GM18520 (cell line): ENCODE results near the gene BCDIN3D.
A peak's percentile ranks its signal among the peaks of the same experiment; 100 is the strongest.
"Not testable (repeated sequence)": the region's sequence is repeated elsewhere in the genome, so short reads cannot be mapped to it uniquely, and the experiment has no call there.

Source experiments
- ATAC-seq: cut with Tn5 transposase; IDR thresholded peaks from one replicate; pipeline ENCODE4 v1.9.1; 2021; ENCODE audit not compliant: unreplicated experiment

The BCDIN3D gene, protein sequence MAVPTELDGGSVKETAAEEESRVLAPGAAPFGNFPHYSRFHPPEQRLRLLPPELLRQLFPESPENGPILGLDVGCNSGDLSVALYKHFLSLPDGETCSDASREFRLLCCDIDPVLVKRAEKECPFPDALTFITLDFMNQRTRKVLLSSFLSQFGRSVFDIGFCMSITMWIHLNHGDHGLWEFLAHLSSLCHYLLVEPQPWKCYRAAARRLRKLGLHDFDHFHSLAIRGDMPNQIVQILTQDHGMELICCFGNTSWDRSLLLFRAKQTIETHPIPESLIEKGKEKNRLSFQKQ

DNA sequence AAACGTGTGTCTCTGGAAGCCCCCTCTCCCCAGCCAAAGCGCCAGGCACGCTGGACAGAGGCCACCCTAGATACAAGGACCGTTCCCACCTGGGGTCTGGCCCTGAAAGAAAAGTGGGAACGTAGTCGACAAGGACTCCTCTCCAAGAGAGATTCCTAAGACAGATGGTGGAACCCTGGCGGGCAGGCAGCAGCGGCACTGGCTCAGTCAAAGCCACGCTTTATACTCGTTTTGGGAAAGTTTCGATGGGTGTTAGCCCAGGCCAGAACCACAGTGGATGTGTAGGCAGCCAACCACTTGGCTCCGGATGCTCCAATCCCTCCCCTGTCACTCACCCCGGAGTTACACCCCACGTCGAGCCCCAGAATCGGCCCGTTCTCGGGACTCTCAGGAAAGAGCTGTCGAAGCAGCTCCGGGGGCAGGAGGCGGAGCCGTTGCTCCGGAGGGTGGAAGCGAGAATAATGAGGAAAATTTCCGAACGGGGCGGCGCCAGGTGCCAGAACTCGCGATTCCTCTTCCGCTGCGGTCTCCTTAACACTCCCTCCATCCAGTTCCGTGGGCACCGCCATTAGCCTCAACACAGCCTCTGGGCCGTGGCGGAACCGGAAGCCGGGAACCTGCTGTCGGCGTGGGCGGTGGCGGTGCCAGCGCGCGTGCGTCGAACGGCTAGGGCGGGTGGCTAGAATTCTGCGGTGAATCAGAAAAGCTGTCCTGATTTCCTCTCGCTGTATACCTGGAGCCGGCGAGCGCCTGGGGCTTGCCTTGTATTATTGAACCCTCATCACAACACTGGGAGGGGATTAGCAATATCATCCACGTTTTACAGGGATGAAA, at the start of gene BCDIN3D:
Gene BCDIN3D (minus strand): TSS at position 588 of the 834 bp plus-strand sequence. CDS start 19 bp downstream, at position 569.
- ATAC-seq, result peak; percentile 75

DNA sequence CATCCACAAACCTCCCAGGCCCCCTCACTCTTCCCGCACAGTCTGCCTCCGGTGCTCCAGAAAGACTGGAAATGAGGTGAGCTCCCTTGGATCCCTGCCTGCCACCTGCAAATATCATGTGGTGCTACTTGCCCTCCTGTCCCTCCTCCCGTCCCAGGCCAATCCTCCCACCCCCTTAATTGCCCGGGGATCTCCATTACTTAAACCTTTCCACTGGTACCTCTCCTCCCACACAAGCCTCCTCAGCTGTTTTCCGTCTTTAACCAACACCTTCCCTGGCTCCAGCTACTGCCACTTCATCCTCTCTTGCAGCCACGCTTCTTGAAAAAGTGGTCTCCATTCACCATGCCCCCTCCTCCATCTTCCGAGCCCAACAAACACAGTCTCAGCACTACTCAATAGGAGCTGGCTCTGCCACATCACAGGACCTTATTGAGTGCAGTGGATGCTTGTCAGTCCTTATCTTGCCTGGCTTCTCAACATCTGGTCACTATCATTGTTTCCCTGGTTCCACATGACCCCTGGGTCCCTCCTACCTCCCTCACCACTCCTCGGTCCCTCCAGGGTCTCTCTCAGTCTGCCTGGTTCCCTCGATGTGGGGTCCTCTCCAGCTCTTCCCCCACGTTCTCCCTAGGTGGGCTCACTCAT, 49.3 kb upstream of the BCDIN3D start:
- no peak for ATAC-seq

DNA sequence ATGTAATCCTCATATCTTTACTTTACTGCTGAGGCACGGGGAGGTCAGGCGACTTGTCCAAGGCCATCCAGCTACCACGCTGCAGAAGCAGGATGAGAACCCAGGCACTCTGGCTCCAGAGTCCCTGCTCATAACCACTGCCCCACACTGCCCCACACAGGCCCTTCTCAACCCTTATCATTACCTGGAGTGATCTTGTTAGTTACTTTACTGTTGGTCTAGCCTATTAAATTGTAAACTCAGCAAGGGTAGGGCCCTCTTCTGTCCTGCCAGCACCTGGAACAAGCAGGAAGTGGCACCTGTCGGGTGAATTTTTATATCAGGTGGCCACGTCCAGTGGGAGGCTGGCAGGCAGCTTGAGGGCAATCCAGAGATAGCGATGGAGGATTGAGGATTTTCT, 48.6 kb upstream of the BCDIN3D start:
- ATAC-seq, result no peak

DNA sequence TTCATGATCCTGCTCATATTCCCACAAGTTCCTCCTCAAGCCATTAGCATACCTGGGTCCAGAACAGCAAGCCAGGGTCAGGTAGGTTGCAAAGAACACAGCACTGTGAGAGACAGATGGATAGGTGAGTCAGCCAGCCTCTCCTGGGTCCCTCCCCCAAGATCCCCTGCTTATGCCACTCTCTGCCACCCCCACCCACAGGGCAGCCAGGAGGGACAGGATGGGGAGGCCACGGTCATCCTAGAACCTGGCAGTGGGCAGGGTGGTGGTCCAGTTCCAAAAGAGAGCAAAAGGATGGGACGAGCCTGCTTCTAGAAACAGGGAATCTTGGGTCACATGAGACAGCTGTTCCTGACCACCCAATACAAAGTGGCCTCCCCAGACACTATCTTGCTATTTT, 48.1 kb upstream of the BCDIN3D start:
- no peak for ATAC-seq

DNA sequence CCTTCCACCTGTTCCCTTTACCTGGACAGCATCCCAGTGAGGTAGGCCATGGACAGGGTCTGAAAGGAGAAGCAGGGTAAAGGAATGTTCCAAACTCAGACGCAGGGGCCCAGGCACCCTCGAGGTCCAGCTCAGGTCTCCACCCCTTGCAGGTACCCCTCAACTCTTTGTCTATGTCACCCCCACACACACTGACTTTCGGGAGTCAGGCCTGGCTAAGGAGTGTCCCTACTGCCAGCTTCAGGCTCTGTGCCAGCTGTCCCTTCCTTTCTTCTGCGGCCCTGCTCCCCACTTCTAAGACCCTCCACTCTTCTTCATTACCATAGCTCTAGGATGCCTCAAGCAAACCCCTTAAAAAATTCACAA, 47.2 kb upstream of the BCDIN3D start:
- no peak for ATAC-seq

DNA sequence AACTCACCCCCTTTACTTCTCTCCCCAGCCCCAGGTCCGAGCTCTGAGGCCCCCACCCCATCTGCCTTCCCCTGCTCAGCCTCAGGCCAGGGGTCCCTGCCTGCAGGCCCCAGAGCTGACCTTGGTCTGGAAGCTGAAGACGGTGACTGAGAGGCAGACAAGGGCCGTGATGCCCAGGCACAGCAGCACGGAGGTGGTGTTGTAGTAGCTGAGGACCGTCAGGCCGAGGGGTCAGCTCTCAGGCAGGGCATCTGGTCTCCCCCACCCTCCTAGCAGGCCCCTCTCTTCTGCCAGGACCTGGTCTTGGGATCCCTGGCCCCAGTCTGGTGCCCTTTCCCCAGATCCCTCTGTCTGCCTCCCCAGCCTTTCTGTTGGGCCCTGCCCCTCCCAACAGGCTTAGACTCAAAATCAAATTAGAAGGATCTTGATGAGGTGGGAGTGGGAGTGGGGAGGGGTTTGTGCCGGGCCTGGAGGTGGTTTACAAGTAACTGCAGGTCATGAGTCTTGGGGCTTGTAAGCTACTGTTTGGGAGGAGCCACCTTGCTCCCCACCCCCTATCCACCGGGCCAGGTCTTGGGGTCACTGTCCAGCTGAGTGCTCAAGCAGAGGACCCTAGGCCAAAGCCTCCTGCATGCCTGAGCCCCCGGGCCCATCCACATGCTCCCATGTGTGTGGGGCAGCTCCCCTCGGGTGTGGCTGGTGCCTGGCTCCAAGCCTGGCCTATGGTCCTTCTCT, 46.6 kb upstream of the BCDIN3D start:
- ATAC-seq, result no peak

DNA sequence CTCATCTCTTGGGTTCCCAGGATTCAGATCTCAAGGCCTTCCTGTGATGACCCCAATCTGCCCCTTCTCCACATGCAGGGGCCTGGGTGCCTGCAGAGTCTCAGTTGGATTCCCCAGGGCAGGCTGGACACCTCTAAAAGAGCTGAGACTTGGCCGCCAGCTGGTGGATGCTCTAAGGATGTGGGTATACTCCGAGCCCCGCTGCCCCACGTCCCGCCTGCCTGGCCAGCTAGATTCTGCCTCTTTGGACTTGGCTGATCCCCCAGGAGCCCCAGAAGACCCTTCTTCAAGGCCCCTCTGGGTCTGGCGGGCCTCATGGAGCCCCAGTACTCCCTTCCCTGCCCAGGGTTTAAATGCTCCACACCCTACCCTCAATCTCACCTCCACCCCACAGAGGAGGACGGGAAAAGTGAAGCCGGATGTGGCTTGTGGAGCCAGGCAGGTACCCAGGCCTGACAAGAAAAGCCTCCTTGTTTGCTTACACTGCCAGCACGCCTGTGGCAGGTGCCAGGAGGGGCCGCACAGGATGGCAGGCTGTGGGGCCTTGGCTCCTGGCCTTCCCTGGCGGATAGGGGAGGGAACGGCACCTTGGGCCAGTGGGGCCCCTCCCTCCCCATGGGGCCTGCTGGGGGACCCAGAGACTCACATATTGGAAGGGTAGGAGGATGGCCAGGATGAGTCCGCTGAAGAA, 45.7 kb upstream of the BCDIN3D start:
- ATAC-seq, result no peak

DNA sequence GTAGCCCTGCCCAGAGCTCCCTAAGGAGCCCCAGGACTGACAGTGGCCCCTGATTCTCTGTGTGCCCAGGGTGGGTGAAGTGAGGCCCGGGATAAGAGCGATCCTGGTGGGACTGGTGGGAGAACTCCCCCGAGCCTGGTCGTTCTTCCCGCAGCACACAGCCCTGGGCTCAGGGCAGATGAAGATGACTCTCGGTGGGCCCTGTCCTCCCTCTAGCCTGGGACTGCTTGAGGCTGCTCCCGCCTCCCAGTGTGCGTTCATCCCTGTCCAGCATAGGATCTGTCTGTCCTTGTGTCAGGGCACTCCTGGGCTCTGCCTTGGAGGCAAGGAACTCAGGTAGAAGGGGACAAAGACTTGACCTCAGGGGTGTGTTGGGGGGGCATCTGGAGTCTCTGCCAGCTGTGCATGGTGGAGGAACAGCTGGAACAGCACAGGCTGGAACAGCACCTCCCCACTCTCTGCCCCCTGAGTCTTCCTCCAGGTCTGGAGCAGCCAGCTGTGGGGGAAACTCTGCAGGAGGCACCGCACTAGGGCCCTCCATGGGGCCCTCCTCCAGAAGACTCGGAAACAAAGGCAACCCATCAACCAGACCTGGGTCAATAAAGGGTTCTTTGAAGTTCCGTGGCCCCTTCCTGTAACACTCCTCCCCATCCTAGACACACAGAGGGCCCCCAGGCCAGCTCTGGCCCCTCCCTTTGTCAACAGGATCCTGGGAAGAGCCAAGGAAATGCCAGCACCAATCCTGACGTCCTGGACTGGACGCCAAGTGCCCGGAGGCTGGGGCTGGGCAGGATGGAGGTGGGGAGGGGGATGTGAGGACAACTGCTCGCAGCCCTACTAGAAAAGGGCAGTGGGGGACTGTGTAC, 44.9 kb upstream of the BCDIN3D start:
- no peak for ATAC-seq

DNA sequence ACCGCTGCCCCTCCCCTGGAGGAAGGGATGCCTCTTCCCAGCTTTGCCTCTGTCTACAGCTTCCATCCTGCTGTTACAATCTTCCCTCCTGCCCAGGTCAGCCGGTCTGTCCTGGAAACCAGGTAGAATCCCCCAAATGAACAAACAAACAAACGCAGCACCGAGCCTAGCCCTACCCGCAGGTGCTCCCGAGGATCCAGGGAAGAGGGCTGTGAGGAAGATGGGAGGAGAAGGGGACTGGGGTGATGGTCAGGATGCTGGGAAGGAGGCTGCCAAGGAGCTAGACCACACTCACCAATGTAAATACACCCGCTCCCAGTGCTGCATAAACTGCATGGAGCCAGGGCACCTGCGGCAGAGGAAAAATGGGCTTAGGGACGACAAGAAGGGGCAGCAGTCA, 44.2 kb upstream of the BCDIN3D start:
- no peak for ATAC-seq

DNA sequence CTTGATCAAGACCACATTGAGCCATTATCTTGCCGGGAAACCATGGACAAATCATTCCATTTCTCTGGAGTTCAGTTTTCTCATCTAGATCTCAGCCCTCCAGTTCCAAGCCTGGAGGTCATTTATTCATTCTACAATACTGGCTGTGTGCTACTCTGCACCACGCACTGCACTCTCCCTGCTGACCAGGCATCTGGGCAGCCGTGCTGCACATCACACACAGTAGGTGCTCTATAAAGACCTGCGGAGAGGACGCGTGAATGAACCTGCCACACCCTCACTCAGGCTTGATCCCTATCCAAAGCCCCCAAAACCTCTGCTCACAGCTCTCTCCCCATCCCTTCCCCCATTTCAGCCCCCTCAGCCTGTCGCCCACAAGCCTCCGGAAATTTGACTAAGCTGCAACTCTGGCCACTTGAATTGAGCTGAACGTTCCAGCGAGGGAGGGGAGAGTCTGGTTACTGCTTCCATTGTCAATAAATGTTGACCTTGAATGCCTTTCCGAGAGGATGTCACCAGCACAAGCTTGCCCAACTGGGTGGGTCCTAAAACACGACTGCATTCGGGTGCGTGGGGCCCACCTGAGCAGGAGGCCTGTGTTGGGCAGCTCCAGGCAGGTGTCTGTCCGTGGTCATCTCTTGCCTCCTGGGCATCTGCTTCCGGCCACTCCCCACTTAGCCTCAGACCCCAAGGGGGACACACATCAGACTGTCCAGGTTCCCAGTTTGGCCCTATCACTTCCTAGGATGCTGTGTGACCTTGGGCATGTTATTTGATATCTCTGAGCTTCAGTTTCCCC, 43.0 kb upstream of the BCDIN3D start:
- ATAC-seq, result no peak

DNA sequence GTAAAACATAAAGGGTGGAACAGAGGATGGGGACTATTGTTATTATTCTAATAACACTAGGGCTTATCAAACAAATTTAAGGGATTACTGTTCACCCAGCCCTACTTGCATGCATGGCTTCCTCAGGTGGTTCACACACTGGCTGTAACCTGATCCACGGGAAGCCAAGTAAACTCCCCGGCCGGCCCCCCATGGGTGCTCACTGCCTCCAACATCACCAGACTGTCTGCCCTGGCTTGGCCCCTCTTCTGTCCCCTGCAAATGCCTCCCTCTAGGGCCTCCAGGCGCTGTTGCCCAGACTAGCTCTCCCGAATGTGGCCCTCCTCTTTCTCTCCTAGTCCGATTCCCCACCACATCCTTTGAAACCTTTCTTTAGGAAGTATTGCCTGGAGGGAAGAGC, 42.2 kb upstream of the BCDIN3D start:
- ATAC-seq, result no peak

DNA sequence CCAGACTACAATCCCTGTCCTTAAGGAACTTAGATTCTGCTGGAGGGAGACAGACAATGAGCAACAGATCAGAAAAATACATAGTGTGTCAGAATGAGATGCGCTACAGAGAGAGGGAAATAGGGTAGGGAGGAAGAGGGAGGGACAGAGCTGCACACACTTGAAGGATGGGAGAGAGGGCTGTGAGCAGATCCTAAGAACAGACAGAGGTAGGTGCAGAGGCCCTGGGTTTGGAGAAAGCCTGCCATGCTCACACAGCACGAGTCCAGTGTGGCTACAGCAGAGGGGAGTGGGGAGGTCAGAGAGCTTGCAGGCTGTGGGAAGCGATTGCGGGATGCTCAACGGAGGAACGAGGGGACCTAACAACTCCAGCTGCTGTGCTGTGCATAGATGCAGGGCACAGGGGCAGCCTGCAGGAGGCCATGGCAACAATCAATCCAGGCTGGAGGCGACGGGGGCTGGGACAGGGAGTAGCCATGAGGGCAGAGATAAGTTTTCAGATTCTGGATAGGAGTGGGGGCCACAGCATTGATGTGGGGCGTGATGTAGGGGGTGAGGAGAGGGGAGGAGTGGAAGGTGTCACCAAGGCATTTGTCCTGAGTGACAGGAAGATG, 40.1 kb upstream of the BCDIN3D start:
- no peak for ATAC-seq

DNA sequence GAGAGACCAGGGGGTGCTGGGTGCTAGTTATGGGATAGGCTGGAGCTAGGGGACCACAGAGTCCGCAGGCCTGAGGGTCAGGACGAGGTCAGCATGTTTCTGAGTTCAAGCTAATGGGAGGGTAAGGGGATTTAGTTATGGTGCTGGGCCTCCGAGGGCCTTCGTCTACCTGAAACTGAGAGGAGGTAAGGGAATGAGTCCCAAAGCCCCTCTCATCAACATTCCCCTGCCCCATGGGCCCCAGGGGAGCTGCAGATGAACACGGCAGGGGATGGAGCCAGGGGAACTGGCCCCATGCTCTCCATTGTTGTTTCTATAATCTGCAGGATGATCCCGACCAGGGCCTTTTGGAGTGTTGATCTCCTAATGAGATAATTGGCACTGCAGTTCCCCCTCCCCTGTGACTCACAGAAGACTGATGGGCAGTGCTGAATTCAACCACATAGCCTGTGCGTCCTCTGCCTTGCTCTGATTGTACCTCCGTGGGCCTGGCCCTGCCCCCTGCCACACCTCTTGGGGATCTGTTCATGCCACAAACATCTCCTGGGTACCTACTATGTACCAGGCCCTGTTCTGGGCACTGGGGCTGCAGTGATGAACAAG, 39.4 kb upstream of the BCDIN3D start:
- ATAC-seq, result no peak

DNA sequence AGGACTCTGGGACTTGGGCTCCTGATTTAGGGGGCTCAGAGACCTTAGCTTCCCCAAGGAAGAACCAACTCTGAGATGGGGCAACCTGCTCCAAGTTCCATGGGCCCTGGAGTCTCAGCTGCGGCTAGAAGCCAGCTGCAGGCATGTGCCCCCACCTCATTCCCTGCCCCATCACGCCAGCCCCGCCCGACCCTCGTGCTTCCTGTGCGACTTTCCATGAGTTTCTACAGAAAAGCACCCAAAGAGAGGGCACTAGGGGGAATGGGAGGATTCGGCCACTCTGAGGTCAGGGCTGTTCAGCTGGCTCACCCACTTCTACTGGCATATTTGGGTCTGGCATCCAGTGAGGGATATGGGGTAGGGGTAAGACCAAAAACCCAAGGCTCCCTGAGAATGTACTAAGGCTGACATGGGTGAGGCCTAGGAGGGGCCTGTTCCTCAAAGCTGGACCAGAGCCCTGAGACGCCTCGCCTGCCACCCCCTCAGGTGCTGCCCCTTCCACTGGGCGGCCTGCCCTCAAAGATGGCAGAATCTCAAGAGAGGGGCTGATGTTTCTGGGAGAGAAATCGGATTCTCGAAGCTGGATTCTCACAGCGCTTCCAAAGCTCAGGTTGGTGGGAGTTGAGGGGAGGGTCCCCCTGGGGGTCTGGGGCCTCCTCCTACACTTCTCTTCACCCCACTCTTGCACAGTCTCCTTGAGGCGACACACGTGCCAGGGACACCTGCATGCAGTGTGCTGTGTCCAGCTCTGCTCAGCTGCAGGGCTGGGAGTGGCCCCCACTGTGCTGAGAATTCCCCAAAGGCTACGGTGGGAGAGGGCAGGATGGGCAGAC, 38.7 kb upstream of the BCDIN3D start:
- no peak for ATAC-seq

DNA sequence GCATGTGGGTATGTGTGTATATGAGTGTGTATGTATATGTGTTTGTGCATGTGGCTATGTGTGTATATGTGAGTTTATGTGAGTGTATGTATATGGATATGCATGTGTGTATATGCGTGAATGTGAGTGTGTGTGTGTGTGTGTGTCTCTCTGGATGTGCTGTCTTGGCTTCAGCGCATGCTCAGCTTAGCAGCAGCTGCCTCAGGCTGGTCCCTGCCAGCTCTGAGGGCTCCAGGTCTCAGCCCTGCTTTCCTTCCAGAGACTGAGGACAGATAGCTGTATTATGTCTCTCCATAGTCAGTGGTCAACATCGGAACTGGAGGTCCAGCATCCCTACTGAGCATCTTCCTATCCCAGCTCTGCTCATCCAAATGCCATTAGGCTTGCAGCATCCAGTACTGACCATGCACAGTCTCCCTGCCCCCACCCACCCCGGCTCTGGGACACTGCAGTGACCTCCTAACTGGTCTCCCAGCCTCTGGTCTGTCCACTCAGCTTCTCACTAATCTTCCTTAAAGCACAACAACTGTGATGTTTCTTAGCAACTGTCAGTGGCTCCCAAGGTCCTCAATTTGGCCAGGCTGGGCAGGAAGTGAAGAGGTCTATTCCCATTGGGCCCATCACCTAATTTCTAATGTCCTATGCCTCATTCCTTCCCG, 38.0 kb upstream of the BCDIN3D start:
- ATAC-seq, result no peak

DNA sequence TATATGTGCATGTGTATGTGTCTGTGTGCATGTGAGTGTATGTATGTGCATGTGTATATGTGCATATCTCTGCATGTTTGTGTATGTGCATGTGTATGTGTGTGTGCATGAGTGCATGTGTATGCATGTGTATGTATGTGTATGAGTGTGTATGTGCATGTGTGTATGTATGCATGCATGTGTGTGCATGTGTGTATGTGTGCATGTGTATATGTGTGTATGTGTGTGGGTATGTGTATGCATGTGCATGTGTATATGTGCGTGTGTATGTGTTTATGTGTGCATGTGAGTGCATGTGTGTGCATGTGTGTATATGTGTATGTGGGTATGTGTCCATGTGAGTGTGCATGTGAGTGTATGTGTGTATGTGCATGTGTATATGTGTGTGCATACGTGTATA, 36.2 kb upstream of the BCDIN3D start:
- ATAC-seq, result not testable (repeated sequence)

DNA sequence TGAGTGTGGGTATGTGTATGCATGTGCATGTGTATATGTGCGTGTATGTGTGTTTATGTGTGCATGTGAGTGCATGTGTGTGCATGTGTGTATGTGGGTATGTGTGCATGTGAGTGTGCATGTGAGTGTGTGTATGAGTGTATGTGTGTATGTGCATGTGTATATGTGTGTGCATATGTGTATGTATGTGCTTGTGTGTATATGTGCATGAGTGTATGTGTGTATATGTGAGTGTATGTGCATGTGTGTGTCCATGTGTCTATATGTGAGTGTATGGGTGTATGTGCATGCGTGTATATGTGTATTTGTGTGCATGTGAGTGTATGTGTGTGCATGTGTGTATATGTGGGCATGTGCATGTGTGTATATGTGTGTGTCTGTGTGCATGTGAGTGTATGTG, 35.1 kb upstream of the BCDIN3D start:
- no peak for ATAC-seq
